ENCODE results near the gene VWC2L.

DNA sequence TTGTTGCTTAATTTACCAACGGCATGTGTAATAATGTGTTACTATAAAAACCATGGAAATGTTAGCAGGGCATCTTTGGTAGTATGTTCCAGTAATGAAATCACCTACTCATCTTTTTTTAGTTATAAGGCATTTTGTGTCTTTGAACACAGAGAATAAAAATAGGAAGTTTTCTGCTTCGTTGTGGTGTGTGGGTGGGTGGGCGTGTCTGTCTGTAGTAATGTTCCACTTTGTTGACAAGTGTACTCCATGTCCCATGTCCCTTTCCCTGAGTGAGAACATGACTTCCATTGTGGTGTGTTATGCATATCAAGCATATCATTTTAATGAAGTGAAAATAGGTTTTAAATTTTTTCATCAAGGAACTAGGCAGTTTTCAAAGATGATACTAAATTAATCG, 149.3 kb downstream of the VWC2L start:
- TF ChIP-seq, protein P1, sequence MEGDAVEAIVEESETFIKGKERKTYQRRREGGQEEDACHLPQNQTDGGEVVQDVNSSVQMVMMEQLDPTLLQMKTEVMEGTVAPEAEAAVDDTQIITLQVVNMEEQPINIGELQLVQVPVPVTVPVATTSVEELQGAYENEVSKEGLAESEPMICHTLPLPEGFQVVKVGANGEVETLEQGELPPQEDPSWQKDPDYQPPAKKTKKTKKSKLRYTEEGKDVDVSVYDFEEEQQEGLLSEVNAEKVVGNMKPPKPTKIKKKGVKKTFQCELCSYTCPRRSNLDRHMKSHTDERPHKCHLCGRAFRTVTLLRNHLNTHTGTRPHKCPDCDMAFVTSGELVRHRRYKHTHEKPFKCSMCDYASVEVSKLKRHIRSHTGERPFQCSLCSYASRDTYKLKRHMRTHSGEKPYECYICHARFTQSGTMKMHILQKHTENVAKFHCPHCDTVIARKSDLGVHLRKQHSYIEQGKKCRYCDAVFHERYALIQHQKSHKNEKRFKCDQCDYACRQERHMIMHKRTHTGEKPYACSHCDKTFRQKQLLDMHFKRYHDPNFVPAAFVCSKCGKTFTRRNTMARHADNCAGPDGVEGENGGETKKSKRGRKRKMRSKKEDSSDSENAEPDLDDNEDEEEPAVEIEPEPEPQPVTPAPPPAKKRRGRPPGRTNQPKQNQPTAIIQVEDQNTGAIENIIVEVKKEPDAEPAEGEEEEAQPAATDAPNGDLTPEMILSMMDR (IDR thresholded peaks at IDR 0.05), result no peak
- no peak for TF ChIP-seq EP300 (IDR thresholded peaks at IDR 0.05; ENCODE audit: low read depth)
- TF ChIP-seq POLR2A (IDR thresholded peaks at IDR 0.05), result no peak
- no peak for TF ChIP-seq POLR2AphosphoS5 (IDR thresholded peaks at IDR 0.05)

Measured in transverse colon (tissue), 4 donors.